Ovary (tissue), 9 donors: Measurements from ENCODE around the gene DNER. TPM values are rescaled to one million over a fixed set of nuclear protein-coding genes. Genes with fewer than 3 reads are reported as not detected.
A peak's percentile ranks its signal among the peaks of the same experiment; 100 is the strongest.

Source experiments
- DNase-seq, 5 donors: peaks; one replicate each; pipeline ENCODE4 v3.0.0-alpha.2; 2019 to 2020
- H3K27ac ChIP-seq, 2 donors: fragments of 200-600 bp; one replicate each; pipeline versions ENCODE4 v1.5.1 to v1.8.0; 2019 to 2022
- H3K27me3 ChIP-seq: fragments of 200-600 bp; one replicate; pipeline ENCODE4 v1.8.0; 2022
- H3K36me3 ChIP-seq: fragments of 200-600 bp; sonication (generic); one replicate; pipeline ENCODE4 v1.5.1; 2019
- H3K4me1 ChIP-seq: one replicate; pipeline ENCODE4 v1.8.1; 2013; ENCODE audit warnings: mild to moderate bottlenecking, moderate library complexity; ENCODE audit not compliant: insufficient read depth
- H3K4me3 ChIP-seq: fragments of 200-600 bp; sonication (generic); one replicate; pipeline ENCODE4 v1.5.1; 2017
- H3K9me3 ChIP-seq, 2 donors: fragments of 200-600 bp in 1 of 2; sonication (generic) in 1 of 2; one replicate each; pipeline versions ENCODE4 v1.5.1 to v1.8.1; 2013 to 2019; ENCODE audit warnings: mild to moderate bottlenecking in 1 of 2, moderate library complexity in 1 of 2
- CTCF ChIP-seq, 3 donors: fragments of 450-650 bp in 2 of 3; fragments of 200-600 bp in 1 of 3; IDR thresholded peaks; one replicate each; pipeline versions ENCODE4 v1.5.1 to v1.8.0; 2016 to 2022; ENCODE audit warnings: antibody characterized with exemption in 3 of 3, mild to moderate bottlenecking in 1 of 3
- EP300 ChIP-seq: sonication (generic); formaldehyde crosslinking; IDR thresholded peaks from one replicate; pipeline ENCODE4 v1.6.1; 2017; ENCODE audit warnings: antibody characterized with exemption
- POLR2A ChIP-seq: fragments of 450-650 bp; IDR thresholded peaks from one replicate; pipeline ENCODE4 v1.6.1; 2017; ENCODE audit warnings: antibody characterized with exemption, mild to moderate bottlenecking, moderate library complexity
- WGBS, 3 donors: extraction: QIAGEN DNeasy Blood & Tissue Kit in 1 of 3; methylation state at CpG; one replicate each; pipeline versions ENCODE4 v1.1.5 to v1.1.7; 2013 to 2017; 5-methylcytosine and 5-hydroxymethylcytosine counted together
- intact Hi-C, 4 donors: fragments of 100-400 bp; cut with DNase I; formaldehyde crosslinking; loops; one replicate each; pipeline versions ENCODE4 v1.11.0 to v1.15.1; 2022 to 2023
- polyA plus RNA-seq, 2 donors: library from polyadenylated mRNA; stranded (reverse); fragments of 200-250 nt in 1 of 2; fragments of 350-450 nt in 1 of 2; fragmentation: Illumina TruSeq in 1 of 2; extraction: RNeasy Lipid Tissue Mini Kit (QIAGEN cat#74804) in 1 of 2; gene quantifications; one replicate each; pipeline ENCODE4 v1.2.3, GENCODE V29; 2013 to 2014
- total RNA-seq, 7 donors: library from RNA; depleted of rRNA in 2 of 7; stranded (reverse); fragments of >200 nt in 2 of 7; fragmentation: NEBNext Ultra II Directional in 3 of 7; extraction: Animal tissue kit (Norgen Biotek cat#: 25700) in 3 of 7; gene quantifications; one replicate each; pipeline versions ENCODE4 v1.1.0 to v1.2.4, GENCODE V29; 2016 to 2023
- donor health status: DM: no; HTN: no; CAD: no; lungs with moderate emphysema.
- donor health status: DM: no; HTN: no; CAD: no.
- donor health status: Bipolar disorder and iron deficiency.
- donor health status: DM: yes; HTN: yes; CAD: no.
- donor health status: DM: no; HTN: no; CAD: no.
- donor health status: DM: yes; HTN: yes; CAD: no.

Gene DNER
- total and polyA plus RNA-seq, 9 donors: 0.17 to 2.7 (median 1.2) TPM; not detected in 1

GRCh38 chr2:229431327-229431954, 282.9 kb downstream of the DNER start:
- TF ChIP-seq CTCF (IDR thresholded peaks at IDR 0.05) (peak in 2 of 3 donors; percentile 49 to 51), POLR2A (no peak)
- intact Hi-C loops: loop anchor here in 2 of 4 donors (5.0 to 10.0 kb wide), 3 partner anchors 153 to 157 kb away; partner anchors contain the start of gene PID1 (in 1 of the 2)
- 38 to 40% (median 39%) methylated on average over 2 of the region's 2 CpGs for WGBS, 3 donors

GRCh38 chr2:229429589-229429988, 284.8 kb downstream of the DNER start:
- no peak for DNase-seq
- no peaks in the 10 kb centered on the region for H3K36me3 ChIP-seq
- 55 to 62% (median 60%) methylated on average over 5 of the region's 5 CpGs for WGBS, 3 donors
- peak overlapping the region in 1 of 2 donors; percentile 42 for H3K27ac ChIP-seq
- H3K4me3 ChIP-seq: no peak overlapping the region
- TF ChIP-seq EP300 (no peak), POLR2A (no peak), CTCF (IDR thresholded peaks at IDR 0.05) (no peak)
- intact Hi-C loops: no loop called here
- H3K4me1 ChIP-seq: no peaks in the 10 kb centered on the region
- H3K27me3 ChIP-seq: no peaks in the 10 kb centered on the region
- H3K9me3 ChIP-seq: no peaks in the 10 kb centered on the region

More at GRCh38 chr2:229431327-229431954, 282.9 kb downstream of the DNER start:
- no peaks in the 10 kb centered on the region for H3K36me3 ChIP-seq
- no peak overlapping the region for H3K4me3 ChIP-seq
- no peaks in the 10 kb centered on the region for H3K4me1 ChIP-seq
- H3K27me3 ChIP-seq: no peaks in the 10 kb centered on the region
- no peaks in the 10 kb centered on the region for H3K9me3 ChIP-seq
- no peak overlapping the region for H3K27ac ChIP-seq
- DNase-seq: no peak

- Histone ChIP-seq H3K4me1 (no peaks in the 10 kb centered on the region), H3K36me3 (no peaks in the 10 kb centered on the region), H3K27ac (no peak overlapping the region), H3K4me3 (no peak overlapping the region), H3K9me3 (no peaks in the 10 kb centered on the region), H3K27me3 (no peaks in the 10 kb centered on the region)
- DNase-seq: no peak
- TF ChIP-seq POLR2A: no peak
- no peak for TF ChIP-seq CTCF (IDR thresholded peaks at IDR 0.05)
- TF ChIP-seq EP300: no peak
- WGBS, 3 donors: 68 to 71% (median 69%) methylated on average over 6 of the region's 6 CpGs
- intact Hi-C loops: no loop called here
These were observed 287.9 kb downstream of the DNER start for GRCh38 chr2:229426464-229426863.

GRCh38 chr2:229425598-229425997, 288.8 kb downstream of the DNER start:
- intact Hi-C loops: no loop called here
- no peak overlapping the region for H3K27ac ChIP-seq
- H3K4me1 ChIP-seq: no peaks in the 10 kb centered on the region
- H3K36me3 ChIP-seq: no peaks in the 10 kb centered on the region
- H3K4me3 ChIP-seq: no peak overlapping the region
- TF ChIP-seq CTCF (IDR thresholded peaks at IDR 0.05) (no peak), POLR2A (no peak), EP300 (no peak)
- no peaks in the 10 kb centered on the region for H3K27me3 ChIP-seq
- DNase-seq: no peak
- 80 to 84% (median 83%) methylated on average over 9 of the region's 9 CpGs for WGBS, 3 donors
- no peaks in the 10 kb centered on the region for H3K9me3 ChIP-seq
